Type B pancreatic cell (in vitro differentiated cells): Measurements from ENCODE around the gene WBP4. TPM values are rescaled to one million over a fixed set of nuclear protein-coding genes. Genes with fewer than 3 reads are reported as not detected.

Experiments
- DNase-seq: peaks from one replicate; pipeline ENCODE4 v3.0.0; 2021; ENCODE audit warnings: mixed read lengths; ENCODE audit not compliant: unreplicated experiment; ENCODE audit errors: extremely low spot score
- H3K27ac Mint-ChIP-seq: 2 replicates; pipeline ENCODE4 v1.8.0; 2021; ENCODE audit warnings: mild to moderate bottlenecking, mixed read lengths
- H3K27me3 Mint-ChIP-seq: 2 replicates; pipeline ENCODE4 v1.8.0; 2021; ENCODE audit warnings: mixed read lengths
- H3K36me3 Mint-ChIP-seq: 2 replicates; pipeline ENCODE4 v1.8.0; 2021; ENCODE audit warnings: mixed read lengths
- H3K4me1 Mint-ChIP-seq: one replicate; pipeline ENCODE4 v1.8.0; 2021; ENCODE audit warnings: mixed read lengths; ENCODE audit not compliant: unreplicated experiment
- H3K4me3 Mint-ChIP-seq: 2 replicates; pipeline ENCODE4 v1.8.0; 2021; ENCODE audit warnings: mild to moderate bottlenecking, mixed read lengths
- H3K9me3 Mint-ChIP-seq: 2 replicates; pipeline ENCODE4 v1.8.0; 2021; ENCODE audit warnings: mixed read lengths
- total RNA-seq: library from RNA; stranded (reverse); gene quantifications from 2 replicates; pipeline ENCODE4 v1.2.1, GENCODE V29; 2021; ENCODE audit warnings: low replicate concordance
- TF ChIP-seq, protein P1 (sequence below): fragments of 200-600 bp; sonication (generic); conservative IDR thresholded peaks from 2 replicates; pipeline ENCODE4 v1.5.0; 2021; ENCODE audit warnings: antibody characterized with exemption, mild to moderate bottlenecking

WBP4 gene
- total RNA-seq, 1 donor from 2014 or later, result 7.9 TPM

DNA sequence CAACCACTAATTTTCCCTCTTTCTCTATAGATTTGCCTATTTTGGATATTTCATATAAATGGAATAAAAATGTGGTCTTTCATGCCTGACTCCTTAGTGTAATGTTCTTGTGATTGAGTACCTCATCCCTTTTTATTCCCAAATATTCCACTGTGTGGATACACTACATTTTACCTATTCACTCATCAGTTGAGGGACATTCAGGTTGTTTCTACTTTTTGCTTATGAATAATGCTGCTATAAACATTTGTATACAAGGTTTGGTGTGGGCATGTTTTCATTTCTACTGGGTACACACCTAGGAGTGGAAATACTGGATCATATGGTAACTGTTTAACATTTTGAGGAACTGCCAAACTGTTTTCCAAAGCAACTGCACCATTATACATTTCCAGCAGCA lies 5.1 kb upstream of the WBP4 start:
- TF ChIP-seq, protein P1, sequence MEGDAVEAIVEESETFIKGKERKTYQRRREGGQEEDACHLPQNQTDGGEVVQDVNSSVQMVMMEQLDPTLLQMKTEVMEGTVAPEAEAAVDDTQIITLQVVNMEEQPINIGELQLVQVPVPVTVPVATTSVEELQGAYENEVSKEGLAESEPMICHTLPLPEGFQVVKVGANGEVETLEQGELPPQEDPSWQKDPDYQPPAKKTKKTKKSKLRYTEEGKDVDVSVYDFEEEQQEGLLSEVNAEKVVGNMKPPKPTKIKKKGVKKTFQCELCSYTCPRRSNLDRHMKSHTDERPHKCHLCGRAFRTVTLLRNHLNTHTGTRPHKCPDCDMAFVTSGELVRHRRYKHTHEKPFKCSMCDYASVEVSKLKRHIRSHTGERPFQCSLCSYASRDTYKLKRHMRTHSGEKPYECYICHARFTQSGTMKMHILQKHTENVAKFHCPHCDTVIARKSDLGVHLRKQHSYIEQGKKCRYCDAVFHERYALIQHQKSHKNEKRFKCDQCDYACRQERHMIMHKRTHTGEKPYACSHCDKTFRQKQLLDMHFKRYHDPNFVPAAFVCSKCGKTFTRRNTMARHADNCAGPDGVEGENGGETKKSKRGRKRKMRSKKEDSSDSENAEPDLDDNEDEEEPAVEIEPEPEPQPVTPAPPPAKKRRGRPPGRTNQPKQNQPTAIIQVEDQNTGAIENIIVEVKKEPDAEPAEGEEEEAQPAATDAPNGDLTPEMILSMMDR, result no peak
- H3K9me3 Mint-ChIP-seq, result no peaks in the 10 kb centered on the region
- H3K36me3 Mint-ChIP-seq, result peaks cover 14% of the 10 kb centered on the region
- H3K27ac Mint-ChIP-seq, result peak overlapping the region; percentile 50
- H3K4me3 Mint-ChIP-seq, result peak overlapping the region; percentile 50
- H3K4me1 Mint-ChIP-seq, result peaks cover 39% of the 10 kb centered on the region
- DNase-seq, result no peak
- peaks cover 10% of the 10 kb centered on the region for H3K27me3 Mint-ChIP-seq

DNA sequence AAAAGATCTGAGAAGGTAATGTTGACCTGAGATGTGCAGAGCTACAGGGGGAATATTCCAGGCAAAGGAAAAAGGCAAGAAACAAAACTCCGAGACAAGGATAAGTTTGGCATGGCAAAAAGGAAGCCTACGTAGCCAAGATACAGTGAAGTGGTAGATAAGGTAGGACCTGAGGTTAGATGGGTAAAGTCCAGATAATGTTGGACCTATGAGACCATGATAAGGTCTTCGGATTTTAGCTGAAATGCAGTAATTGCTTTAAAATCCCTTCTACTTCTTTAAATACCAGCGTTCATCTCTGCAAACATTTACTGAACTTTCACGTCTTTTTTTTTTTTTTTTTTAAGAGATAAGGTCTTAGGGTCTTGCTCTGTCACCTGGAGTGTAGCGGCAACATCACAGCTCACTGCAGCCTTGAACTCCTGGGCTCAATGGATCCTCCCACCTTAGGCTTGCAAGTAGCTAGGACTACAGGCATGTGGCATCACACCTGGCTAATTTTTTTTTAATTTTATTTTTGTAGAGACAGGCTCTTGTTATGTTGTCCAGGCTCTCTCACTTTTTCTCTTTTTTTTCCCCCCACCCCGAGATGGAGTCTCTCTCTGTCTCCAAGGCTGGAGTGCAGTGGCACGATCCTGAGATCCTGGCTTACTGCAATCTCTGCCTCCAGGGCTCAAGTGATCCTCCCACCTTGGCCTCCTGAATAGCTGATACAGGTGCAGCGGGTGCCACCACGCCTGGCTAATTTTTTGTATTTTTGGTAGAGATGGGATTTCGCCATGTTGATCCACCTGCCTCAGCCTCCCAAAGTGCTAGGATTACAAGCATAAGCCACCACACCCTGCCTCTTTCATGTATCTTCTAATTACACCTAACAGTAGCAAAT lies 4.2 kb upstream of the WBP4 start:
- Mint-ChIP-seq H3K36me3 (peaks cover 11% of the 10 kb centered on the region), H3K4me1 (peaks cover 36% of the 10 kb centered on the region), H3K9me3 (no peaks in the 10 kb centered on the region), H3K27me3 (peaks cover 14% of the 10 kb centered on the region), H3K4me3 (peak overlapping the region; percentile 68), H3K27ac (peak overlapping the region; percentile 100)
- TF ChIP-seq, protein P1, result no peak
- no peak for DNase-seq

DNA sequence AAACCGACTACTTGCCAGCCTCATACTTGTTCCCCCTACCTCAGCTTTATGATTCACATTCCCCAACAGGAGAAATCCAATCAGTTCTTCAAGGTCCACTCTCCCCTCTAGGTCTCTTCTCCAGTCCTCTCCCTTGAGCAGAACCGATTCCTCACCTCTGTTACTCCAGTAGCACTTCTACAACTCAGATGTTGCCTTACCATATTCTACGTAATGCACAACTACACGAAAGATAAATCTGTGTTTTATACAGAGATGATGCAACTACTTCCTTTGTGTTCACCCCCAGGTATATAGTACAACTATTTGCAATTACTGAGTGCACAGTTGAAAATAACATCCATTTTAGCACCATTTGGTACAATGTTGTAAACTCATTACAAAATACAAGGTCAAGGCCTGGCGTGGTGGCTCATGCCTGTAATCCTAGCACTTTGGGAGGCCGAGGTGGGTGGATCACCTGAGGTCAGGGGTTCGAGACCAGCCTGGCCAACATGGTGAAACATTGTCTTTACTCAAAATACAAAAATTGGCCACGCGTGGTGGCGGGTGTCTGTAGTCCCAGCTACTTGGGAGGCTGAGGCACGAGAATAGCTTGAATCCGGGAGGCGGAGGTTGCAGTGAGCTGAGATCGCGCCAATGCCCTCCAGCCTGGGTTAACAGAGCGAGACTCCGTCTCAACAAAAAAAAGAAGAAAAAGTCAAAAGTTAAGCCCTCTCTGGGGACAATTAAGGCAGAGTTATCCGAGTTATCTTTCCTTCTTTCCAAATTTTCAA lies 2.8 kb upstream of the WBP4 start:
- DNase-seq, result no peak
- Mint-ChIP-seq H3K9me3 (no peaks in the 10 kb centered on the region), H3K27ac (peak overlapping the region; percentile 100), H3K27me3 (peaks cover 14% of the 10 kb centered on the region), H3K4me3 (peak overlapping the region; percentile 91), H3K4me1 (peaks cover 40% of the 10 kb centered on the region), H3K36me3 (peaks cover 11% of the 10 kb centered on the region)
- TF ChIP-seq, protein P1, result no peak

GRCh38 chr13:41059456-41060081 lies 1.7 kb upstream of the WBP4 start:
- H3K4me1 Mint-ChIP-seq, result peaks cover 43% of the 10 kb centered on the region
- peaks cover 15% of the 10 kb centered on the region for H3K36me3 Mint-ChIP-seq
- TF ChIP-seq, protein P1, result no peak
- H3K27me3 Mint-ChIP-seq, result peaks cover 14% of the 10 kb centered on the region
- no peak for DNase-seq
- H3K4me3 Mint-ChIP-seq, result peak overlapping the region; percentile 91
- H3K9me3 Mint-ChIP-seq, result no peaks in the 10 kb centered on the region
- H3K27ac Mint-ChIP-seq, result peak overlapping the region; percentile 100

- H3K4me3 Mint-ChIP-seq, result peak overlapping the region; percentile 91
- peaks cover 40% of the 10 kb centered on the region for H3K4me1 Mint-ChIP-seq
- H3K9me3 Mint-ChIP-seq, result no peaks in the 10 kb centered on the region
- H3K27ac Mint-ChIP-seq, result peak overlapping the region; percentile 100
- H3K27me3 Mint-ChIP-seq, result peaks cover 14% of the 10 kb centered on the region
- DNase-seq, result peak; percentile 91
- TF ChIP-seq, protein P1, result peak; percentile 53
- H3K36me3 Mint-ChIP-seq, result peaks cover 18% of the 10 kb centered on the region
These were observed 1.1 kb upstream of the WBP4 start for GRCh38 chr13:41060082-41060723.
